IgD-negative memory B cell (primary cell): ENCODE results near the gene C1orf159. TPM values are rescaled to one million over a fixed set of nuclear protein-coding genes. Genes with fewer than 3 reads are reported as not detected.
"Not testable (repeated sequence)": the region's sequence is repeated elsewhere in the genome, so short reads cannot be mapped to it uniquely, and the experiment has no call there.

ENCODE experiments used
- H3K27ac Mint-ChIP-seq, 3 donors: one replicate each; pipeline ENCODE4 v1.8.0; 2020 to 2022; ENCODE audit warnings: mild to moderate bottlenecking in 3 of 3, mixed read lengths in 3 of 3, moderate library complexity in 1 of 3
- H3K27me3 Mint-ChIP-seq: one replicate; pipeline ENCODE4 v1.8.0; 2021; ENCODE audit warnings: mixed read lengths
- H3K36me3 Mint-ChIP-seq: one replicate; pipeline ENCODE4 v1.8.0; 2020; ENCODE audit warnings: mild to moderate bottlenecking, mixed read lengths
- H3K4me1 Mint-ChIP-seq, 3 donors: one replicate each; pipeline ENCODE4 v1.8.0; 2020 to 2022; ENCODE audit warnings: mixed read lengths in 3 of 3, mild to moderate bottlenecking in 1 of 3
- H3K4me3 Mint-ChIP-seq, 4 donors: one replicate each; pipeline ENCODE4 v1.8.0; 2020 to 2022; ENCODE audit warnings: mild to moderate bottlenecking in 4 of 4, mixed read lengths in 4 of 4, moderate library complexity in 3 of 4
- H3K9me3 Mint-ChIP-seq, 3 donors: one replicate each; pipeline ENCODE4 v1.8.0; 2020 to 2021; ENCODE audit warnings: mixed read lengths in 3 of 3, mild to moderate bottlenecking in 1 of 3
- polyA plus RNA-seq: library from polyadenylated mRNA; unstranded; fragments of 300-500 nt; fragmentation: Illumina TruSeq; gene quantifications from one replicate; pipeline ENCODE4 v1.2.3, GENCODE V29; 2021

The C1orf159 gene
- polyA plus RNA-seq, 1 donor from 2014 or later = 7.9 TPM

DNA sequence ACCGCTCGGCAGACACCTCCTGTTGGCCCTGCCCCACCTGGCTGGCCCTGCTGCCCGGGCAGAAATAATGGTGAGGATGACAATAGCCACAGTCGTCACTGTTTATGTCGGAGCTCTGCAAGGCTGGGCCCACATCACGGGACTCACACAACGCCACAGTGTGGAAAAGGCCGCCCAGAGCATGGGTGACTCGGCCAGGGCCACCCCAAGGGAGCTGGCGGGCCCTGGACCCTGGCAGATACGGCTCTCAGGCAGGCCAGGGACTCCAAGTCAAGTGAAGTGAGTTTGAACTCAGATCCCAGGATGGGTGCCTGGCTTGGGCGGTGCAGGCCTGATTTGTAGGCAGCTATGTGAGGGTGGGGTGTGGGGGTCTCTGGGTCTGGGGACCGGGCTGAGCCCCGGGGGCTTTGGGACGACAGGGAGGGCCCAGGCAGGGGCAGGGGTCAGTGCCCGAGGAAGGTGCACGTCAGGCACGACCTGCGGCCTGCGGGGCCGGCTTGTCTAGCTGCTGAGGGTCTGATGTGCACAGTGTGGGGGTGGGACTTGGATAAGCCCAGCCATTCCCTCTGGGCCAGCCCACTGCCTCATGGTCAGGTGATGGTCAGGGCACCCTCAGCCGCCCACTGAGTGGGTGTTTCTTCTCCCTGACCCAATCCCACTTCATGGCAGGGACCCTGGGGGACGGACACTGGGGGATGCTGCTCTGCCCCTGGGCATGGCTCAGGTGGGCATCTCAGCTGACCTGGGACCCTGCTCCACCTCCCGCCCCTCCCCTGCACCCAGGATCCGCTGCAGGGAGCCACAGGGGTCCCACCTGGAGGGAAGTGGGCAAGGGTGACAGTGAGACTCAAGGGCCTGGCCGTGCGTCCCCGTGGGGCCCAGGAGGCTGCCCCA lies 42.8 kb downstream of the C1orf159 start:
- H3K4me3 Mint-ChIP-seq = no peak overlapping the region
- H3K27me3 Mint-ChIP-seq = peaks cover 5% of the 10 kb centered on the region
- no peaks in the 10 kb centered on the region for H3K36me3 Mint-ChIP-seq
- H3K9me3 Mint-ChIP-seq = no peaks in the 10 kb centered on the region
- peaks cover 6 to 10% (median 7%) of the 10 kb centered on the region in 3 donors for H3K4me1 Mint-ChIP-seq
- H3K27ac Mint-ChIP-seq = peak overlapping the region in 2 of 3 donors; percentile 19 to 32

DNA sequence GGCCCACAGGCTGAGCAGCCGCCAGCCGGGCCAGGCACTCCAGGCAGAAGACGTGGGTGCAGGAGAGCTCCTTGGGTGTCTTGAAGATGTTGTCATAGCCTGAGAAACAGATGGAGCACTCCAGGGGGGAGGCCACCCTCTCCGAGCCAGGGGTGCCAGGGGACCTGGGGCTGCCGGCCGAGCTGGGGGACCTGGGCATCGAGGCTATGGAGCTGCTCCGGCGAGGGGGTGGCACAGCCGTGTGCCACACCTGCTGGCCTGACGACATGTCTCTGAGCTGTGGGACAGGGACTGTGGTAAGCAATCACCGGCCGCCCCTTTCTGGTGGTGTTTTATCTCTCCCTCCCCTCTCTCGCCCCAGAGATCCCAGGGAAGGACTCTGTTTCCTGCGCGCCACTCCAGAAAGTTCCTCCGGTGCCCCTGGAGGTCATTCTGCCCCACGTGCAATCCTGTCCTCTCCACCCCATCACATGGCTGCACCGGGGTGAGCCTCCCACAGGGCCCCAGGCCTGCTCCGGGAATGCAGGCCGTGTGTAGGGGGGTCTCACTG lies 43.5 kb downstream of the C1orf159 start:
- Mint-ChIP-seq H3K9me3 (no peaks in the 10 kb centered on the region), H3K27me3 (peaks cover 5% of the 10 kb centered on the region), H3K4me3 (no peak overlapping the region), H3K4me1 (peaks cover 6 to 10% (median 7%) of the 10 kb centered on the region in 3 donors), H3K36me3 (no peaks in the 10 kb centered on the region), H3K27ac (peak overlapping the region in 2 of 3 donors; percentile 19 to 32)

DNA sequence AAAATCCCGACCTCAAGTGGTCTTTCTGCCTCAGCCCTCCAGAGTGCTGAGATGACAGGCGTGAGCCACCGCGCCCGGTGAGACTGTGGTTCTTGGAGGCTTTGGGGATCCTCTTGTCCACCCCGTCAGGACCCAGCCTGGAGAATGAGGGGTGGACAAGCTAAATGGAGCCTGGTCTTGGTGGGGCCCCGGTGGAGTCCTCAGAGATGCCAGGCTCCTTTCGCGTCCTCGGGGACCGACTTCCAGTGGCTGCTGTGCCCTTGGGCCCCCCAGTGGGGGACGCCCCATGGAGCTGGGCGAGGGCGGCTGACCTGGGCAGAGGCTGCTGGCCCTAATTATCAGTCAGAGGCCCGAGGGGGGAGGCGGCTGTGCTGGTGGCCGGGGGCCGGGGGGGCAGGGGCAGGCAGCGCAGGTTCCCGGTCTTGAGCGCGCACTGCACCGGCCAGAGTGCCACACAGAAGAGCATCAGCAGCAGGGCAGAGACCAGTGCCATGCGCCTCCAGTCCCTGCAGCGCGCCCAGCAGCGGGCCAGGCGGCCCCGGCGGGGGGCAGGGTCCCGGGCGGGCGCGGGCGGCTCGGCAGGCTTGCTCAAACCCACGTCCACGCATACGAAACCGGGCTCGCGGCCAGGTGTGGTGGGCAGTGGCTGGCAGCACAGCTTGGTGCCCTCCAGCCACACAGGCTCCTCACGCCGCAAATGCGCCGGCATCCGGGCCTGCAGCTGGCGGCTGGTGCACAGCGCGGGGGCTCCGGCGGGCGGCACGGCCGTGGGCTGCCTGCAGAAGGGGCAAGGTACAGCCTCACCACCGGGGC lies 44.2 kb downstream of the C1orf159 start:
- H3K4me3 Mint-ChIP-seq = peak overlapping the region in 1 of 4 donors; percentile 90
- H3K9me3 Mint-ChIP-seq = no peaks in the 10 kb centered on the region
- peaks cover 6 to 10% (median 7%) of the 10 kb centered on the region in 3 donors for H3K4me1 Mint-ChIP-seq
- peaks cover 5% of the 10 kb centered on the region for H3K27me3 Mint-ChIP-seq
- no peaks in the 10 kb centered on the region for H3K36me3 Mint-ChIP-seq
- peak overlapping the region in 1 of 3 donors; percentile 99 for H3K27ac Mint-ChIP-seq

DNA sequence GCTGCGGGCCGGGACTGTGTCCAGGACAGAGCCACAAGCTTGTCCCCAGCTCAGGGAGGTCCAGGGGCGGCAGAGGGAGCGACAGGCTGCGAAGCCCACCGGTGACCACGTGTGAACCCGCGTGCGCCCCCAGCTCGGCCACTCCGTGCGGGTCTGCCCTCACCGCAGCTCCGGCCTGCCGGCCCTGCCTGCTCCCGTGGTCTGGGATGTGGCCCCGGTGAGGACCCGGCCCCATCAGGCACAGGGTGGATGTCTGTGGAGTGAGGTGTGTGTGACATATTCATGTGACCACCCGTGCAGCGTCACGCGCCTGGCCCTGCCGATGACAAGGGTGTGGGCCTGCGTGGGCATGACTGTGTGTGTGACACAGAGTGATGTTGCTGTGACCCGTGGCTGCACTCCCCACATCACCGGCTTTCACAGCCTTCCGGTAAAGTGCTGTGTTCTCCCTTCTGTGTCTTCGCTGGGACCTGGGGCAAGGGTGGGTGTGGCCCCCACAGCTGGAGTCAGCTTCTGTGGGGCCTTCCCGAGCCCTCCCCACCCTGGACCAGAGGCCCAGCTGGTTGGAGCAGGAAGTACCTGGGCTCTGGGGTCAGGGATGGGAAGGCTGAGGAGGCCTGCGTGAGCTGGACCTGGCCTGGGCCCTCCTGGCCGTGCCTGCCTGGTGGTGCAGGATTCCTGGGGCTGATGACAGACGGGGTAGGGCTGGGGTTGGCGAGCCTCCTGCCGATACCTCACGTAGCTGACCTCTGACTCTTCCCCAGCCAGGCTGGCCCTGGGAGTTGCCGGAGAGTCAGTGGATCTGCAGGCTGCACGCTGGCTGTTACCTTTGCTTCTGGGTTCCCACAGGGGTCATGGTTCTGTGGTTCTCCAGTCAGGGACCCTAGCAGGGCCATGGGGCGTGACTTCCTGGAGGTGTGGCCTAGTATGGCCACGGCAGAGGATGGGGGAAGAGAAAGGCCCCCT lies 45.9 kb downstream of the C1orf159 start:
- peak overlapping the region; percentile 61 to 90 (median 77) for H3K4me3 Mint-ChIP-seq
- H3K36me3 Mint-ChIP-seq = no peaks in the 10 kb centered on the region
- peaks cover 5% of the 10 kb centered on the region for H3K27me3 Mint-ChIP-seq
- peak overlapping the region in 2 of 3 donors; percentile 92 to 99 for H3K27ac Mint-ChIP-seq
- H3K9me3 Mint-ChIP-seq = no peaks in the 10 kb centered on the region
- H3K4me1 Mint-ChIP-seq = peaks cover 7 to 12% (median 10%) of the 10 kb centered on the region in 3 donors

DNA sequence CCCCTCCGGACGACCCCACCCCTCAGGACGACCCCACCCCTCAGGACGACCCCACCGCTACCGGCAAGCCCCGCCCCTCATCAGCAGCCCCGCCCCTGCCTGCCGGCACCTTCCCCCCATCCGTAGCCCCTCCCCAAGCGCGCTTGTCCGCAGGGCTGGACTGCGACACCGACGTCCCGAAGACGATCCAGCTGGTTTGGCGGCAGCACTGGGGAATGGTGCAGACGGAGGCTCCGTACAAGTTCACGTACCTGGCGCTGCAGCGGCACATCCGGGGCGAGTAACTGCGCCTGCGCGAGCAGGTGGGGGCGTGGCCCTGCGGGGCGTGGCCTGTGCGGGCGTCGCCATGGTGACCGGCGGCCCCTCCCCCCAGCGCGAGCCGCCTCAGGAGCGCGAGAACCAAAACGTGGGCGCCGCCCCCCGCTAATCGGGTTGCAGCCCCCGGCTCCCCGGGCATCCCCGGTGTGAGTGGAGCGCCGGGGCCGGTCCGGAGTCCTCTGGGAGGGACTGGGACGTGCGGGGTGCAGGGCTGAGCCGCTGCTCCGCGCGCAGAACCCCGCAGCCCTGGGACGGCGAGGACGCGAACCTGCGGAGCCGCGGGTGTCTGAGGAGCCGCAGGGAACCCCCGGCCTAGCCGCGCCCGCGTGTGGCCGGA lies 46.7 kb downstream of the C1orf159 start:
- Mint-ChIP-seq H3K4me3 (peak overlapping the region; percentile 62 to 92 (median 82)), H3K9me3 (no peaks in the 10 kb centered on the region), H3K27ac (peak overlapping the region in 2 of 3 donors; percentile 76 to 83), H3K36me3 (no peaks in the 10 kb centered on the region), H3K27me3 (peaks cover under 1% of the 10 kb centered on the region), H3K4me1 (peaks cover 4 to 12% (median 8%) of the 10 kb centered on the region in 3 donors)

DNA sequence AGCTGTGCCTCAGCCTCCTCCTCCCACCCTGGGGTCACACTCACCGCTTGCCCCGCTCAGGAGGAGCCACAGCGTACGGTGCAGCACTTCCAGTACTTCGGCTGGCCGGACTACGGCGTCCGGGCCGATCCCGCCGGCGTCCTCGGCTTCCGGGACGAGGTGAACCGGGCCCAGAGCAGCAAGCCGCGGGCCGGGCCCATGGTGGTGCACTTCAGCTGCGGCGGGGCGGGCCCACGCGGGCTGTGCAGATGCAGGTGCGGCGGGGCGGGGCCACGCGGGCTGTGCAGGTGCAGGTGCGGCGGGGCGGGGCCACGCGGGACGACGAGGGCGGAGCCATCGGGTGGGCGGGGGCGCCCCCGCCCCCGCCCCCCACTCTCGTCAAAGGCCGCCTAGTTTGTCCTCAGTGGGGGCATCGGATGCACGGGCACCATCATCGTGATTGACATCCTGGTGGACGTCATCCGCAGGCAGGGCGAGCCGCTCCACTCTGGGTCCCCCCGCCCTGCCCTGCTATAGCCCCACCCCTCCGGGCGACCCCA lies 47.3 kb downstream of the C1orf159 start:
- peaks cover 2% of the 10 kb centered on the region for H3K27me3 Mint-ChIP-seq
- H3K36me3 Mint-ChIP-seq = no peaks in the 10 kb centered on the region
- H3K4me3 Mint-ChIP-seq = peak overlapping the region; percentile 62 to 92 (median 82)

DNA sequence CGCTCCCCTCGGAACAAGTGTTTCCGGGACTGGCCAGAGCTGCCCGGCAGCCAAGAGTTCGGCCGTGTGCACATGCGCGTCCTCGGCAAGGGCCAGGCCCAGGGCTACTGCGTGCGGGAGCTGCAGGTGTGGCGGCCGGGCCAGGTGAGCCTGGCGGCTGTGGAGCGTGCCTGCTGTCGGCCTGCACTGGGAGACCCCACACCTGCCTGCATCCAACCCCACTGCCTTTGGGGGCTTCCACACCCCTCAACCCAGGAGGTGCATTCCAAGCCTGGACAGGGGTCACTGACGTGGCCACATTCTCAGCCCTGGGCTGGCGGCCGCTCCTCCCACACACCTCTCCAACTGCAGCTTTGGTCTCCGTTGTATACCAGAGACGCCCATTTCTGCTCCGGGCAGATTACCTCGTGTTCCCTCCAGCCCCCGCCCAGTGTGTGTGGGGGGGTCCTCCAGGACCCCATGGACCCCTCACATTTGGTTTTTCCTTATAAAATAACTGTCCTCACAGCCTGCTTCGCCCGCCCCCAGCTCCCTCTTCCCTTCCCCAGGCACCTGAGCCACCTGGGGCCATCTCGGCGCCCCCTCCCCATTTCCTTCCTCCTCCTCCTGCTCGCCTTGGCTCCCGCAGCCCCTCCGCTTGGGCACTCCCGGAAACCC lies 47.9 kb downstream of the C1orf159 start:
- Mint-ChIP-seq H3K4me3 (peak overlapping the region; percentile 62 to 92 (median 77)), H3K27ac (peak overlapping the region in 1 of 3 donors; percentile 83), H3K27me3 (peaks cover 2% of the 10 kb centered on the region), H3K36me3 (no peaks in the 10 kb centered on the region), H3K9me3 (no peaks in the 10 kb centered on the region), H3K4me1 (peaks cover 4 to 12% (median 8%) of the 10 kb centered on the region in 3 donors)

More for the DNA sequence above, 47.3 kb downstream of the C1orf159 start:
- H3K9me3 Mint-ChIP-seq = no peaks in the 10 kb centered on the region
- H3K4me1 Mint-ChIP-seq = peaks cover 4 to 12% (median 8%) of the 10 kb centered on the region in 3 donors
- peak overlapping the region in 2 of 3 donors; percentile 71 to 83 for H3K27ac Mint-ChIP-seq

DNA sequence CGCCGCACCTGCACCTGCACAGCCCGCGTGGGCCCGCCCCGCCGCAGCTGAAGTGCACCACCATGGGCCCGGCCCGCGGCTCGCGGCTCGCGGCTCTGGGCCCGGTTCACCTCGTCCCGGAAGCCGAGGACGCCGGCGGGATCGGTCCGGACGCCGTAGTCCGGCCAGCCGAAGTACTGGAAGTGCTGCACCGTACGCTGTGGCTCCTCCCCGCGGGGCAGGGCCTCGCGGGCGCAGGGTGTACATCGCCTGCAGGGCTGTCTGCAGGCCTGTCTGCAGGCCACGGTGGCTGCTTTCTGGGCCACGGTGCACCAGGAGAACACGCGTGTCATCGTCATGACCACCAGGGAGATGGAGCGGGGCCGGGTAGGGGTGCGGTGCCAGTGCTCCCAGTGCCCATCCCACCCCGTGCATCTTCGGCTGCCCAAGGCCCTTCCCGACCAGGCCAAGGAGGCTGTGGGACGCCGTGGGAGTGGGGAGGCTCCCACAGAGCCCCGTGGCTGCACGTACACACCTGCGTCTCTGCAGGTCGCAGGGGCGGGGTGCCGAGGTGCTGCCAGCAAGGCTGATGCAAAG lies 48.5 kb downstream of the C1orf159 start:
- H3K9me3 Mint-ChIP-seq = no peaks in the 10 kb centered on the region
- H3K36me3 Mint-ChIP-seq = no peaks in the 10 kb centered on the region
- peak overlapping the region in 2 of 3 donors; percentile 46 to 82 for H3K27ac Mint-ChIP-seq
- peak overlapping the region in 1 of 4 donors; percentile 76 for H3K4me3 Mint-ChIP-seq
- peaks cover 2% of the 10 kb centered on the region for H3K27me3 Mint-ChIP-seq
- H3K4me1 Mint-ChIP-seq = peaks cover 4 to 12% (median 8%) of the 10 kb centered on the region in 3 donors

- Mint-ChIP-seq H3K4me3 (peak overlapping the region in 1 of 4 donors; percentile 78), H3K9me3 (no peaks in the 10 kb centered on the region), H3K27ac (peak overlapping the region in 1 of 3 donors; percentile 82), H3K27me3 (peaks cover 3% of the 10 kb centered on the region), H3K4me1 (peaks cover 4 to 12% (median 8%) of the 10 kb centered on the region in 3 donors), H3K36me3 (no peaks in the 10 kb centered on the region)
These were observed 49.2 kb downstream of the C1orf159 start for GRCh38 chr1:1066403-1067283.

DNA sequence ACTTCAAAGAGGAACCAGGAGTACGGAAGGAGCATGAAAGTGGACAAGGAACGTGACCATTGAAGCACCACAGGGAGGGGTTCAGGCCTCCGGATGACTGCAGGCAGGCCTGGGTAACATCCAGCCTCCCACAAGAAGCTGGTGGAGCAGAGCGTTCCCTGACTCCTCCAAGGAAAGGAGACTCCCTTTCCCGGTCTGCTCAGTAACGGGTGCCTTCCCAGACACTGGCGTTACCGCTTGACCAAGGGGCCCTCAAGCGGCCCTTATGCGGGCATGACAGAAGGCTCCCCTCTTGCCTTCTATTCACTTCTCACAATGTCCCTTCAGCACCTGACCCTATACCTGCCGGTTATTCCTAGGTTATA lies 50.0 kb downstream of the C1orf159 start:
- Mint-ChIP-seq H3K4me1 (peaks cover 4 to 12% (median 8%) of the 10 kb centered on the region in 3 donors), H3K4me3 (peak overlapping the region in 2 of 4 donors; percentile 39 to 78), H3K27ac (peak overlapping the region in 1 of 3 donors; percentile 82)
- H3K36me3 Mint-ChIP-seq, H3K27me3 Mint-ChIP-seq, H3K9me3 Mint-ChIP-seq: not testable (repeated sequence)

DNA sequence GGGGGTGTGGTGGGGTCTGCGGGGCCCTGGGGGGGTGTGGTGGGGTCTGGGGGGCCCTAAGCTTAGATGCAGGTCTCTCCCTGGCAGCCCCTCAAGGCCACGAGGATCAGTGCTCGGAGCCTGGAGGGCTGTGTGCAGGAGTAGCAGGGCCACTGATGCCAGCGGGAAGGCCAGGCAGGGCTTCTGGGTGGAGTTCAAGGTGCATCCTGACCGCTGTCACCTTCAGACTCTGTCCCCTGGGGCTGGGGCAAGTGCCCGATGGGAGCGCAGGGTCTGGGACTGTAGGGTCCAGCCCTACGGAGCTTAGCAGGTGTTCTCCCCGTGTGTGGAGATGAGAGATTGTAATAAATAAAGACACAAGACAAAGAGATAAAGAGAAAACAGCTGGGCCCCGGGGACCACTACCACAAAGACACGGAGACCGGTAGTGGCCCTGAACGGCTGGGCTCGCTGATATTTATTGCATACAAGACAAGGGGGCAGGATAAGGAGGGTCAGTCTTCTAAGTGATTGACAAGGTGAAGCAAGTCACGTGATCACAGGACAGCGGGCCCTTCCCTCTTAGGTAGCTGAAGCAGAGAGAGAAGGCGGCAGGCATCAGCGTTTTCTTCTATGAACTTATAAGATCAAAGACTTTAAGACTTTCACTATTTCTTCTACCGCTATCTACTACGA lies 50.5 kb downstream of the C1orf159 start:
- H3K27ac Mint-ChIP-seq = peak overlapping the region; percentile 23 to 82 (median 48)
- peaks cover 9% of the 10 kb centered on the region for H3K27me3 Mint-ChIP-seq
- peaks cover 4 to 12% (median 8%) of the 10 kb centered on the region in 3 donors for H3K4me1 Mint-ChIP-seq
- no peaks in the 10 kb centered on the region for H3K9me3 Mint-ChIP-seq
- H3K4me3 Mint-ChIP-seq = peak overlapping the region in 2 of 4 donors; percentile 39 to 78
- H3K36me3 Mint-ChIP-seq = no peaks in the 10 kb centered on the region
